Upper lobe of left lung (tissue), 6 donors: ENCODE measurements around the gene DENND4B. TPM values are rescaled to one million over a fixed set of nuclear protein-coding genes. Genes with fewer than 3 reads are reported as not detected.
A peak's percentile ranks its signal among the peaks of the same experiment; 100 is the strongest.

Experiments
- ATAC-seq, 2 donors: fragments of 200-7000 bp; cut with Tn5 transposase; one replicate each; pipeline ENCODE4 v1.9.1; 2022; ENCODE audit warnings: mild to moderate bottlenecking in 2 of 2, moderate library complexity in 2 of 2; ENCODE audit not compliant: low FRiP score in 2 of 2
- DNase-seq, 2 donors: peaks; one replicate each; pipeline ENCODE4 v3.0.0-alpha.2; 2019 to 2020
- H3K27ac ChIP-seq, 4 donors: fragments of 200-600 bp; sonication (generic); one replicate each; pipeline ENCODE4 v1.5.1; 2016 to 2019
- H3K27me3 ChIP-seq, 4 donors: fragments of 200-600 bp; sonication (generic); one replicate each; pipeline ENCODE4 v1.5.1; 2017 to 2019
- H3K36me3 ChIP-seq, 4 donors: fragments of 200-600 bp; sonication (generic); one replicate each; pipeline ENCODE4 v1.5.1; 2016 to 2019
- H3K4me1 ChIP-seq, 4 donors: fragments of 200-600 bp; sonication (generic); one replicate each; pipeline ENCODE4 v1.5.1; 2018 to 2019
- H3K4me3 ChIP-seq, 4 donors: fragments of 200-600 bp; sonication (generic); one replicate each; pipeline ENCODE4 v1.5.1; 2017 to 2019; ENCODE audit warnings: mild to moderate bottlenecking in 2 of 4, moderate library complexity in 1 of 4
- H3K9me3 ChIP-seq, 4 donors: fragments of 200-600 bp; sonication (generic); one replicate each; pipeline ENCODE4 v1.5.1; 2018 to 2019
- CTCF ChIP-seq, 6 experiments: fragments of 450-650 bp in 4 of 6; fragments of 200-600 bp in 2 of 6; sonication (generic) in 2 of 6; IDR thresholded peaks; one replicate each; pipeline ENCODE4 v1.5.1; 2016 to 2019; ENCODE audit warnings: antibody characterized with exemption in 6 of 6
- EP300 ChIP-seq, 4 donors: sonication (generic); formaldehyde crosslinking; IDR thresholded peaks; one replicate each; pipeline ENCODE4 v1.5.1; 2017; ENCODE audit warnings: antibody characterized with exemption in 4 of 4, control low read depth in 2 of 4
- POLR2A ChIP-seq, 4 donors: fragments of 450-650 bp; IDR thresholded peaks; one replicate each; pipeline ENCODE4 v1.5.1; 2016 to 2017; ENCODE audit warnings: antibody characterized with exemption in 4 of 4, mild to moderate bottlenecking in 2 of 4
- POLR2AphosphoS5 ChIP-seq, 2 donors: sonication (generic); formaldehyde crosslinking; IDR thresholded peaks; one replicate each; pipeline ENCODE4 v1.5.1; 2017; ENCODE audit warnings: antibody characterized with exemption in 2 of 2
- WGBS, 2 donors: methylation state at CpG; one replicate each; pipeline ENCODE4 v1.1.5; 2017 to 2018; 5-methylcytosine and 5-hydroxymethylcytosine counted together
- total RNA-seq, 6 donors: library from RNA; depleted of rRNA in 4 of 6; stranded (reverse); fragments of >200 nt in 4 of 6; gene quantifications; one replicate each; pipeline versions ENCODE4 v1.1.0 to v1.2.1, GENCODE V29; 2016 to 2021
- donor health status: DM: no; HTN: no; CAD: no; lungs with moderate emphysema.
- donor health status: DM: no; HTN: yes; CAD: no; lungs with severe emphysema.

DENND4B gene
- total RNA-seq, 6 donors from 2014 or later = 43.3 to 151 (median 103) TPM

GRCh38 chr1:153967107-153967999 lies 20.8 kb upstream of the DENND4B start, which contains the start of gene CREB3L4:
Gene CREB3L4, plus strand, starts transcription at chr1:153967902. Its CDS starts 624 bp downstream, at chr1:153968526.
- DNase-seq (peak; percentile 93 to 96), ATAC-seq (peak; percentile 93 to 95)
- TF ChIP-seq POLR2A (IDR thresholded peaks at IDR 0.05) = peak in 3 of 4 donors; percentile 83 to 88 (median 86)
- peak in 1 of 4 donors; percentile 23 for TF ChIP-seq EP300 (IDR thresholded peaks at IDR 0.05)
- TF ChIP-seq CTCF (IDR thresholded peaks at IDR 0.05) = peak; percentile 23 to 52 (median 42)
- peak; percentile 78 to 97 for TF ChIP-seq POLR2AphosphoS5 (IDR thresholded peaks at IDR 0.05)
- Histone ChIP-seq H3K4me1 (peaks cover 37 to 55% (median 40%) of the 10 kb centered on the region in 4 donors), H3K27me3 (no peaks in the 10 kb centered on the region), H3K4me3 (peak within 1 kb of the TSS; percentile 27 to 62 (median 57)), H3K9me3 (no peaks in the 10 kb centered on the region), H3K36me3 (no peaks in the 10 kb centered on the region), H3K27ac (peak within 1 kb of the TSS; percentile 81 to 97 (median 86))
- WGBS, 2 donors = 0 to 1% methylated on average over 41 to 45 of the region's 60 CpGs

GRCh38 chr1:153963850-153964331 lies 17.4 kb upstream of the DENND4B start:
- no peaks in the 10 kb centered on the region for H3K9me3 ChIP-seq
- WGBS, 2 donors = 0 to 4% methylated on average over 17 to 22 of the region's 22 CpGs
- no peak for ATAC-seq
- peak overlapping the region; percentile 94 to 98 (median 97) for H3K27ac ChIP-seq
- no peaks in the 10 kb centered on the region for H3K27me3 ChIP-seq
- H3K4me1 ChIP-seq = peaks cover 60 to 85% (median 65%) of the 10 kb centered on the region in 4 donors
- TF ChIP-seq POLR2A (IDR thresholded peaks at IDR 0.05) (peak in 1 of 4 donors; percentile 10), CTCF (IDR thresholded peaks at IDR 0.05) (no peak)
- peaks cover 0 to 28% (median 11%) of the 10 kb centered on the region in 4 donors for H3K36me3 ChIP-seq
- peak overlapping the region; percentile 56 to 75 (median 68) for H3K4me3 ChIP-seq
- DNase-seq = peak; percentile 56 to 86

DNA sequence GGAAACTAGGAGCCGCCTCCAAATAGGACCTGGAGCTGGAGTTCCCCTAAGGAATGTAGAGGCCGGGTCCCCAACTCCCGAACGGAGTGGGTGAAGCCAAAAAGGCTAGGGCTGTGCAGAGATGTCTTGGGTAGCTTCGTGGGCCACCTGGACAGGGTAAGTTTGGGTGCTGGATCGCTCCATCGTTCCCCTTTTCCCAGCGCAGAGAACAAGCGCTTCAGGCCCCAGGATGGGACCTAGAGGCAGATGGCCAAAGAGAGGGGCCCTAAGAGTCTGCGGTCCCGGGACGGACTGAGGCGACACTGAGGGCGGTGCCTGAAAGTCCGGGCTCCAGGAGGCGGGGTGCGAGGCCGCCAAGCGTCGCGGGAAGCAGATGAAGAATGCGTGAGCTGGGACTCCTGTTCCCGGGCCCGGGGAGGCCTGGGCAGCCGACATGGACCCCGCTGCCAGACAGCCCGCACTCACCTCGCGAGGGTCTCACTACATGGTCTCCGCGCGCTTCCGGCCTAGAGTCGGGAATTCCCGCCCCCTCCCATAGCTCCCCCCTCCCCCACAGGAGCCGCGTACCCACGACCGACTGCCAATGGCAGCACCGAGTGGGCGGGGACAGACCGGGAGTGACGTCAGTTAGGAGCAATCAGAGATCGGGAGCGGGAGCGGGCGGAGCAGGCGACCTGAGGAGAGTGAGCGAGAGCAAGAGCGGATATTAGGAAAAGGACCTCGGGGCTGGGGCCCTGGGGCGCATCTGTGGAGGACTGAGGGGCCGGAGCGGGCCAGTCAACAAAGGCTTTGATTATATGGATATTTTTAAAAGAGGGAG lies 16.7 kb upstream of the DENND4B start, which contains the start of gene SLC39A1:
TSS of gene SLC39A1 (minus strand) at position 508 of the 820 bp plus-strand sequence. CDS start 822 bp downstream, outside the sequence.
- 1% methylated on average over 32 to 37 of the region's 54 CpGs for WGBS, 2 donors
- peaks cover 57 to 81% (median 63%) of the 10 kb centered on the region in 4 donors for H3K4me1 ChIP-seq
- H3K27me3 ChIP-seq = no peaks in the 10 kb centered on the region
- TF ChIP-seq EP300 (IDR thresholded peaks at IDR 0.05) (no peak), POLR2AphosphoS5 (IDR thresholded peaks at IDR 0.05) (peak; percentile 84 to 90), POLR2A (IDR thresholded peaks at IDR 0.05) (peak in 3 of 4 donors; percentile 68 to 91 (median 83)), CTCF (IDR thresholded peaks at IDR 0.05) (no peak)
- H3K36me3 ChIP-seq = peaks cover 0 to 28% (median 11%) of the 10 kb centered on the region in 4 donors
- H3K4me3 ChIP-seq = peak within 1 kb of the TSS; percentile 56 to 75 (median 68)
- DNase-seq (peak; percentile 95 to 99), ATAC-seq (peak; percentile 90 to 94)
- H3K27ac ChIP-seq = peak within 1 kb of the TSS; percentile 94 to 98 (median 97)
- H3K9me3 ChIP-seq = no peaks in the 10 kb centered on the region

GRCh38 chr1:153962088-153963029 lies 15.8 kb upstream of the DENND4B start:
- H3K9me3 ChIP-seq = no peaks in the 10 kb centered on the region
- peaks cover 54 to 78% (median 62%) of the 10 kb centered on the region in 4 donors for H3K4me1 ChIP-seq
- TF ChIP-seq EP300 (IDR thresholded peaks at IDR 0.05) (peak in 1 of 4 donors; percentile 25), CTCF (IDR thresholded peaks at IDR 0.05) (no peak), POLR2A (IDR thresholded peaks at IDR 0.05) (no peak), POLR2AphosphoS5 (IDR thresholded peaks at IDR 0.05) (peak in 1 of 2 donors; percentile 26)
- no peaks in the 10 kb centered on the region for H3K27me3 ChIP-seq
- H3K4me3 ChIP-seq = peak overlapping the region; percentile 56 to 75 (median 68)
- peaks cover 0 to 28% (median 11%) of the 10 kb centered on the region in 4 donors for H3K36me3 ChIP-seq
- ATAC-seq = peak in 1 of 2 donors; percentile 23
- peak; percentile 56 to 83 for DNase-seq
- H3K27ac ChIP-seq = peak overlapping the region; percentile 94 to 98 (median 97)
- 41 to 50% methylated on average over 13 to 16 of the region's 16 CpGs for WGBS, 2 donors
